ENCODE results near the gene SLC43A2.

GRCh38 chr17:1658100-1658499 lies 29.5 kb upstream of the SLC43A2 start:
- TF ChIP-seq CTCF (IDR thresholded peaks at IDR 0.05; ENCODE audit: low read depth, low read length, missing input control), result no peak
- no peak for TF ChIP-seq YY1 (IDR thresholded peaks at IDR 0.05)
- TF ChIP-seq MAX (IDR thresholded peaks at IDR 0.05), result no peak
- no peak for TF ChIP-seq TAF1 (conservative IDR thresholded peaks at IDR 0.05)
- no peak for TF ChIP-seq RAD21 (IDR thresholded peaks at IDR 0.05)
- TF ChIP-seq FOXA1 (IDR thresholded peaks at IDR 0.05), result no peak
- TF ChIP-seq ATF3 (IDR thresholded peaks at IDR 0.05), result no peak
- no peak for TF ChIP-seq JUND (IDR thresholded peaks at IDR 0.05)

Measured in liver (tissue), 3 donors.